Breast epithelium (tissue), 4 donors: ENCODE results near the gene ZNF20. TPM values are rescaled to one million over a fixed set of nuclear protein-coding genes. Genes with fewer than 3 reads are reported as not detected.

Experiments used
- DNase-seq, 2 donors: peaks; one replicate each; pipeline ENCODE4 v3.0.0-alpha.2; 2019; ENCODE audit warnings: low spot score in 2 of 2
- H3K27ac ChIP-seq, 2 donors: fragments of 200-600 bp; sonication (generic) in 1 of 2; one replicate each; pipeline ENCODE4 v1.5.1; 2016 to 2019; ENCODE audit warnings: mild to moderate bottlenecking in 1 of 2
- H3K27me3 ChIP-seq, 2 donors: fragments of 200-600 bp; sonication (generic) in 1 of 2; one replicate each; pipeline versions ENCODE4 v1.5.1 to v1.6.0; 2017 to 2019; ENCODE audit warnings: control low read depth in 1 of 2, mild to moderate bottlenecking in 1 of 2
- H3K36me3 ChIP-seq: fragments of 200-600 bp; one replicate; pipeline ENCODE4 v1.5.1; 2019
- H3K4me1 ChIP-seq, 2 donors: fragments of 200-600 bp; sonication (generic); one replicate each; pipeline ENCODE4 v1.5.1; 2016 to 2019; ENCODE audit warnings: control low read depth in 1 of 2
- H3K4me3 ChIP-seq, 3 donors: fragments of 200-600 bp; sonication (generic); 1 replicate in 2 of 3; 2 replicates in 1 of 3; pipeline ENCODE4 v1.5.1; 2016 to 2019; ENCODE audit warnings: mild to moderate bottlenecking in 3 of 3, moderate library complexity in 2 of 3
- H3K9me3 ChIP-seq, 2 donors: fragments of 200-600 bp; sonication (generic) in 1 of 2; one replicate each; pipeline ENCODE4 v1.5.1; 2016 to 2019; ENCODE audit warnings: control low read depth in 1 of 2
- POLR2A ChIP-seq: fragments of 450-650 bp; IDR thresholded peaks from one replicate; pipeline ENCODE4 v1.6.1; 2016; ENCODE audit warnings: antibody characterized with exemption, mild to moderate bottlenecking, moderate library complexity
- POLR2AphosphoS5 ChIP-seq, 3 donors: sonication (generic); formaldehyde crosslinking; IDR thresholded peaks; one replicate each; pipeline ENCODE4 v1.6.1; 2017; ENCODE audit warnings: antibody characterized with exemption in 3 of 3
- intact Hi-C: fragments of 100-400 bp; cut with DNase I; formaldehyde crosslinking; loops from one replicate; pipeline ENCODE4 v1.15.1; 2023; ENCODE audit warnings: low total_unique reads
- total RNA-seq, 3 donors: library from RNA; depleted of rRNA; stranded (reverse); fragments of >200 nt; gene quantifications; one replicate each; pipeline ENCODE4 v1.1.0, GENCODE V29; 2016
- TF ChIP-seq, protein P1 (sequence below), 3 donors: fragments of 450-650 bp; IDR thresholded peaks; one replicate each; pipeline ENCODE4 v1.5.1; 2016 to 2017; ENCODE audit warnings: antibody characterized with exemption in 3 of 3, mild to moderate bottlenecking in 3 of 3, moderate library complexity in 3 of 3

Gene ZNF20
- total RNA-seq, 3 donors from 2014 or later, result 1.4 to 8.2 (median 4.6) TPM

DNA sequence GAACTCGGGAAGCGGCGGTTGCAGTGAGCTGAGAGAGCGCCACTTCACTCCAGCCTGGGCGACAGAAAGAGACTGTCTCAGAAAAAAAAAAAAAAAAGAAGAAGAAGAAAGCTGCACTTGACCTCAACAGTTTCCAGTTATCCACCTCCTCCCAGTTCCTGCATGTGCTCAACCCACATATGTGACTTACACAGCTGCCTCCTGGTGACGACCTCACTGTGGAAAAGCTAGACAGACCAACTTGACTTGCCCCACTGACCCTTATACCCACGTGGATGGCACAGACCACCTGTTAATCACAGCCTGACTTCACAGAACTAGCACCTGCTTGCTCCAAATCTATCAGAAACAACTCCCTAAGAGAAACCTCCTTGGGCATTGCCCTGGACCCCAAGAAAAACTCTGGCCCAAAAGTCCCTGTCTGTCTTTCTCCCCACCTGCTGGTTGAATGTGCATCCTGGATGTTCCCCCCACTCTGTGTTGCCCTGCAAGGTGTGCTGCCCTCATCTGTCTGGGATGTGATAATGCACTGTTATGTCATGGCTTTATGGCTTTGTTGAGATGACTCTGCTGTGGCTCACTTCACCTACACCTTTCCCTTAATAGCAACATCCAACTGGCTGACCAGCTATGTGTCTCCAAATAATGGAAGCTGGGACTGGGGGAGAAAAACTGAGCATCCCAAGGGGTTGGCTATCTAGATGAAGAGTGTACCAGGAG lies 2.8 kb downstream of the ZNF20 start:
- peaks cover 22 to 29% of the 10 kb centered on the region in 2 donors for H3K9me3 ChIP-seq
- no peaks in the 10 kb centered on the region for H3K27me3 ChIP-seq
- no peak overlapping the region for H3K27ac ChIP-seq
- TF ChIP-seq POLR2AphosphoS5 (IDR thresholded peaks at IDR 0.05), result no peak
- TF ChIP-seq, protein P1, sequence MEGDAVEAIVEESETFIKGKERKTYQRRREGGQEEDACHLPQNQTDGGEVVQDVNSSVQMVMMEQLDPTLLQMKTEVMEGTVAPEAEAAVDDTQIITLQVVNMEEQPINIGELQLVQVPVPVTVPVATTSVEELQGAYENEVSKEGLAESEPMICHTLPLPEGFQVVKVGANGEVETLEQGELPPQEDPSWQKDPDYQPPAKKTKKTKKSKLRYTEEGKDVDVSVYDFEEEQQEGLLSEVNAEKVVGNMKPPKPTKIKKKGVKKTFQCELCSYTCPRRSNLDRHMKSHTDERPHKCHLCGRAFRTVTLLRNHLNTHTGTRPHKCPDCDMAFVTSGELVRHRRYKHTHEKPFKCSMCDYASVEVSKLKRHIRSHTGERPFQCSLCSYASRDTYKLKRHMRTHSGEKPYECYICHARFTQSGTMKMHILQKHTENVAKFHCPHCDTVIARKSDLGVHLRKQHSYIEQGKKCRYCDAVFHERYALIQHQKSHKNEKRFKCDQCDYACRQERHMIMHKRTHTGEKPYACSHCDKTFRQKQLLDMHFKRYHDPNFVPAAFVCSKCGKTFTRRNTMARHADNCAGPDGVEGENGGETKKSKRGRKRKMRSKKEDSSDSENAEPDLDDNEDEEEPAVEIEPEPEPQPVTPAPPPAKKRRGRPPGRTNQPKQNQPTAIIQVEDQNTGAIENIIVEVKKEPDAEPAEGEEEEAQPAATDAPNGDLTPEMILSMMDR (IDR thresholded peaks at IDR 0.05), result no peak
- TF ChIP-seq POLR2A, result no peak
- DNase-seq, result no peak
- H3K4me1 ChIP-seq, result peaks cover 9 to 11% of the 10 kb centered on the region in 2 donors
- H3K4me3 ChIP-seq, result no peak overlapping the region
- intact Hi-C loops, result no loop called here
- H3K36me3 ChIP-seq, result peaks cover 12% of the 10 kb centered on the region

DNA sequence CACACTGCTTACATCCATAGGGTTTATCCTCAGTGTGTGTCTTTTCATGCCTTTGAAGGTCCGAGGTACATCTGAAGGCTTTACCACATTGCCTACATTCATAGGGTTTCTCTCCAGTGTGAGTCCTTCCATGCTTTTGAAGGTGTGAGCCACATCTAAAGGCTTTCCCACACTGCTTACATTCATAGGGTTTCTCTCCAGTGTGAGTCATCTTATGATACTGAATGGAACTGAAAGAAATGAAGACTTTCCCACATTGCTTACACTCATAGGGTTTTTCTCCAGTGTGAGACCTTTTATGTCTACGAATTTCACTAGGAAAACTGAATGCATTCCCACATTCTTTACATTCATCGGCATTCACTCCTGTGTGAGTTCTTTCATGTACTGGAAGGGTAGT lies 7.1 kb downstream of the ZNF20 start:
- intact Hi-C loops, result no loop called here
- no peak for DNase-seq
- H3K4me3 ChIP-seq, result peak overlapping the region in 1 of 3 donors; percentile 24
- H3K36me3 ChIP-seq, result peaks cover 12% of the 10 kb centered on the region
- no peaks in the 10 kb centered on the region for H3K27me3 ChIP-seq
- H3K27ac ChIP-seq, result no peak overlapping the region
- H3K4me1 ChIP-seq, result no peaks in the 10 kb centered on the region
- H3K9me3 ChIP-seq, result peaks cover 41 to 50% of the 10 kb centered on the region in 2 donors
- TF ChIP-seq POLR2AphosphoS5 (IDR thresholded peaks at IDR 0.05) (no peak), POLR2A (no peak)
- TF ChIP-seq, protein P1 (IDR thresholded peaks at IDR 0.05), result no peak

DNA sequence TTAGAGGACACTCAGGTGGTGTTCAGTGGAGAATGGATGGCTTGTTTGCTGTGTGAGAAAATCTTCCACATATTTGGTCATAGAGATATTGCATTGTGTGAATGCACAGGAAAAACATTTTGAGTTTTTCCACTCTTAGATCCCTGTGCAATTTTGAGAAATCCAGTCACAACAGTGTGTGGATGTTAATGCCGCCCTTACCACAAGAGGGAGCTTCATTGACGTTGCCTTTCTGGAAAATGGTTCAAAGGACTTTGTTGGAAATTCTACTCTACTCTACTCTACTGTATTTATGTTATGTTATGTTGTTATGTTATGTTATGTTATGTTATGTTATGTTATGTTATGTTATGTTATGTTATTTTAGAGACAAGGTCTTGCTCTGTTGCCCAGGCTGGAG lies 13.4 kb downstream of the ZNF20 start:
- no peaks in the 10 kb centered on the region for H3K4me1 ChIP-seq
- H3K27me3 ChIP-seq, result no peaks in the 10 kb centered on the region
- peaks cover 13 to 14% of the 10 kb centered on the region in 2 donors for H3K9me3 ChIP-seq
- TF ChIP-seq, protein P1 (IDR thresholded peaks at IDR 0.05), result peak in 2 of 3 donors; percentile 28 to 30
- no peak for TF ChIP-seq POLR2AphosphoS5 (IDR thresholded peaks at IDR 0.05)
- intact Hi-C loops, result no loop called here
- H3K27ac ChIP-seq, result no peak overlapping the region
- no peaks in the 10 kb centered on the region for H3K36me3 ChIP-seq
- no peak for DNase-seq
- no peak overlapping the region for H3K4me3 ChIP-seq

DNA sequence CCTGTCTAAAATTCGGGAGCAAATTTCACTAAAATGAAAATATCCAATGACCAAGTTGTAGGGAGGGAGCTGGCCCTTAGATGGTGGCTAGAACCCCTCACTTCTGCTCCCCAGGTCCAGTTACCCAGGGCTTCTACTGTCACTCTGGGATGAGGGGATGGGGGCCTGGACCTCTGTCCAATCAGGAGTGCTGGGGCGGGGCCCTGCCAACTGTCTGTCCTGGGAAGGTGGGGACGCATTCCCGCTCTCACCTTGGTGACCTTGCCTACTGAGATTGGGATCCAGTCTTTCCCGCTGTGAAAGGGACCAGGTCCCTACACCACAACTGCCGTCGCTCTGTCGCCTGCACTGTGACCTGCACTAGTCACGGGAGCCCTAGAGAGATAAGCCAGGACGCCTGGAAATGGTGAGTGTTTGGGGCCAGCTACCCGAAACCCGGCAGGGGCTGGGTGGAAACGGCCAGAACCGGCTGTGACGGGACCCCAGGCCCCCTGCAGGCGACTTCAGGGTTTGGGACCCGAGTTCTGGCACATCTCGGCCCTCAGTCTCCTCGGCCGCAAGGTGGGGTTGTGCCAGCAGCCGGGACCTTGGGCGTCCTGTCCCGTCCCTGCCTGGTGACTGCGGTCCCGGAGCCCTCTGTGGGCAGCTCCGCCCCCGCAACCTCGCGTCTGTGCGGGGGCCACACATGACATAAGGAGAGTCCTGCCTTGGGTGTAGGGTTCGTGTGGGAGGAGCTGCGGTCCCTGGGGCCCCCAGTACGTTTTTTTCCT lies 22.8 kb downstream of the ZNF20 start:
- Histone ChIP-seq H3K9me3 (peaks cover 10 to 13% of the 10 kb centered on the region in 2 donors), H3K27ac (no peak overlapping the region), H3K4me3 (no peak overlapping the region), H3K27me3 (no peaks in the 10 kb centered on the region), H3K4me1 (no peaks in the 10 kb centered on the region), H3K36me3 (no peaks in the 10 kb centered on the region)
- DNase-seq, result no peak
- intact Hi-C loops, result no loop called here
- no peak for TF ChIP-seq POLR2AphosphoS5 (IDR thresholded peaks at IDR 0.05)
- TF ChIP-seq, protein P1 (IDR thresholded peaks at IDR 0.05), result no peak
- TF ChIP-seq POLR2A, result no peak

DNA sequence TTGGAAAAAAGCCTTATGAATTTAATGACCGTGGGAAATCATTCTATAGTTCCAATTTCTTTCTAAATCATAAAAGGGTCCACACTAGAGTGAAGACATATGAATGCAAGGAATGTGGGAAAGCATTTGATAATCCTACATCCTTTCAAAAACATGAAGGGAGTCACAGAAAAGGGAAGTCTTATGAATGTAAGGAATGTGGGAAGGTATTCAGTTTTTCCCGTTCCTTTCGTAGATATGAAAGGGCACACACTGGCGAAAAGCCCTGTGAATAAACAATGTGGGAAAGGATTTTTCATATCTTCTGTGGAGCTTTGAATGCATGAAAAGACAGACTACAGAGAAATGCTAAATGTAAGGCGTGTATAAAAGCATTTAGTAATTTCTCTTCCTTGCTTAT lies 27.0 kb downstream of the ZNF20 start:
- no peaks in the 10 kb centered on the region for H3K4me1 ChIP-seq
- H3K9me3 ChIP-seq, result peaks cover 10 to 21% of the 10 kb centered on the region in 2 donors
- H3K4me3 ChIP-seq, result no peak overlapping the region
- DNase-seq, result no peak
- TF ChIP-seq, protein P1 (IDR thresholded peaks at IDR 0.05), result no peak
- no peak for TF ChIP-seq POLR2AphosphoS5 (IDR thresholded peaks at IDR 0.05)
- no peak for TF ChIP-seq POLR2A
- intact Hi-C loops, result loop anchor here (5.0 kb wide), 1 partner anchor 966 kb away; no protein-coding TSS in a partner anchor
- H3K27me3 ChIP-seq, result no peaks in the 10 kb centered on the region
- H3K36me3 ChIP-seq, result no peaks in the 10 kb centered on the region
- no peak overlapping the region for H3K27ac ChIP-seq
